Testis (tissue), 2 donors: ENCODE data around the gene HEMK1.

Experiments
- POLR2A ChIP-seq: fragments of 450-650 bp; IDR thresholded peaks from one replicate; pipeline ENCODE4 v1.6.1; 2017; ENCODE audit warnings: antibody characterized with exemption, mild to moderate bottlenecking, moderate library complexity
- TF ChIP-seq, protein P1 (sequence below), 3 experiments: fragments of 450-650 bp in 2 of 3; fragments of 200-600 bp in 1 of 3; sonication (generic) in 1 of 3; IDR thresholded peaks; one replicate each; pipeline ENCODE4 v1.5.1; 2016 to 2019; ENCODE audit warnings: antibody characterized with exemption in 3 of 3, mild to moderate bottlenecking in 2 of 3, moderate library complexity in 1 of 3

DNA sequence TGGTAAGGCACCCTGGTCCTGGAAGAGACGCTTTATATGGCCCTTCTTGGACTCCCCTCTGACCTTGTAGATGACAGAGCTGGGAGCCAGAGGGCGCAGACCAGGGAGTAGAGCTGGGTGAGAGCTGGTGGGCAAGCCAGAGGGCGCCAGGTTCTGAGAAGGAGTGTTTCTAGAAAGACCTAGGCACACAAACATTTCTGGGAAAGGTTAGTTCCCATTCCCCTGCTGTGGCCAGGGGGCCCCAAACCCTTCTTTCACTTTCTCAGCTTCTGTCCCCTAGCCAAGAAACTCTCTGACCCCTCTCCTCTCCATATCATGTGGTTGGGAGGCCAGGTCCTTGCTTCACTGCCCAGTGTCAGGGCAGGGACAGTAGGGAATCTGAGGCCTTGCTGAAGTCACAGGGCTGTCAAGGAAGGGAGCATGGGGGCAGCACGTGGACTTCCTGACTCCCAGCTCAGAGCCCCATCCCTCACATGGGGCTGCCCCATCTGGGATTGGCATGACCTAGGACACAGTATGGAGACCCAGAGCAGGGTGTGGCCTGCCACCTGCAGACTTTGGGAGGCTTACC lies 3.6 kb downstream of the HEMK1 start:
- TF ChIP-seq, protein P1, sequence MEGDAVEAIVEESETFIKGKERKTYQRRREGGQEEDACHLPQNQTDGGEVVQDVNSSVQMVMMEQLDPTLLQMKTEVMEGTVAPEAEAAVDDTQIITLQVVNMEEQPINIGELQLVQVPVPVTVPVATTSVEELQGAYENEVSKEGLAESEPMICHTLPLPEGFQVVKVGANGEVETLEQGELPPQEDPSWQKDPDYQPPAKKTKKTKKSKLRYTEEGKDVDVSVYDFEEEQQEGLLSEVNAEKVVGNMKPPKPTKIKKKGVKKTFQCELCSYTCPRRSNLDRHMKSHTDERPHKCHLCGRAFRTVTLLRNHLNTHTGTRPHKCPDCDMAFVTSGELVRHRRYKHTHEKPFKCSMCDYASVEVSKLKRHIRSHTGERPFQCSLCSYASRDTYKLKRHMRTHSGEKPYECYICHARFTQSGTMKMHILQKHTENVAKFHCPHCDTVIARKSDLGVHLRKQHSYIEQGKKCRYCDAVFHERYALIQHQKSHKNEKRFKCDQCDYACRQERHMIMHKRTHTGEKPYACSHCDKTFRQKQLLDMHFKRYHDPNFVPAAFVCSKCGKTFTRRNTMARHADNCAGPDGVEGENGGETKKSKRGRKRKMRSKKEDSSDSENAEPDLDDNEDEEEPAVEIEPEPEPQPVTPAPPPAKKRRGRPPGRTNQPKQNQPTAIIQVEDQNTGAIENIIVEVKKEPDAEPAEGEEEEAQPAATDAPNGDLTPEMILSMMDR (IDR thresholded peaks at IDR 0.05), result no peak
- no peak for TF ChIP-seq POLR2A
